Neural progenitor cell (in vitro differentiated cells): ENCODE results near the gene UBE2B. TPM values are rescaled to one million over a fixed set of nuclear protein-coding genes. Genes with fewer than 3 reads are reported as not detected.

Source experiments
- DNase-seq: peaks from one replicate; pipeline ENCODE4 v3.0.0-alpha.2; 2016; ENCODE audit warnings: low spot score
- H2AFZ ChIP-seq: fragments of 200-600 bp; sonication (generic); replicated peaks from 2 replicates; pipeline ENCODE4 v1.6.1; 2016; ENCODE audit warnings: antibody characterized with exemption
- H3F3A ChIP-seq: fragments of 200-600 bp; sonication (generic); 2 replicates; pipeline ENCODE4 v1.6.1; 2016; ENCODE audit warnings: antibody characterized with exemption, low read depth
- H3K27ac ChIP-seq: fragments of 200-600 bp; sonication (generic); 2 replicates; pipeline ENCODE4 v1.5.1; 2016; ENCODE audit warnings: mild to moderate bottlenecking
- H3K27me3 ChIP-seq: fragments of 200-600 bp; sonication (generic); 2 replicates; pipeline ENCODE4 v1.6.1; 2016; ENCODE audit warnings: mild to moderate bottlenecking, moderate library complexity
- H3K36me3 ChIP-seq: fragments of 200-600 bp; sonication (generic); 2 replicates; pipeline ENCODE4 v1.5.1; 2016
- H3K4me1 ChIP-seq: fragments of 200-600 bp; sonication (generic); 2 replicates; pipeline ENCODE4 v1.6.1; 2016; ENCODE audit warnings: mixed run types
- H3K4me2 ChIP-seq: fragments of 200-600 bp; sonication (generic); 2 replicates; pipeline ENCODE4 v1.6.1; 2016
- H3K4me3 ChIP-seq: fragments of 200-600 bp; sonication (generic); 2 replicates; pipeline ENCODE4 v1.5.1; 2016
- H3K79me2 ChIP-seq: fragments of 200-600 bp; sonication (generic); 2 replicates; pipeline ENCODE4 v1.6.1; 2016; ENCODE audit warnings: low read depth
- H3K9ac ChIP-seq: fragments of 200-600 bp; sonication (generic); 2 replicates; pipeline ENCODE4 v1.6.1; 2016
- H3K9me3 ChIP-seq: fragments of 200-600 bp; sonication (generic); 2 replicates; pipeline ENCODE4 v1.5.1; 2016; ENCODE audit warnings: low read depth
- H4K20me1 ChIP-seq: fragments of 200-600 bp; sonication (generic); 2 replicates; pipeline ENCODE4 v1.6.1; 2016; ENCODE audit warnings: low read depth
- H3K27ac Mint-ChIP-seq: 3 replicates; pipeline ENCODE4 v1.8.0; 2021; ENCODE audit warnings: mixed read lengths
- H3K27me3 Mint-ChIP-seq: 2 replicates; pipeline ENCODE4 v1.8.0; 2022; ENCODE audit warnings: low read depth, mild to moderate bottlenecking, inconsistent platforms, moderate library complexity, mixed read lengths; ENCODE audit not compliant: insufficient read depth
- H3K36me3 Mint-ChIP-seq: 3 replicates; pipeline ENCODE4 v1.8.0; 2021; ENCODE audit warnings: mixed read lengths
- H3K4me1 Mint-ChIP-seq: 3 replicates; pipeline ENCODE4 v1.8.0; 2021; ENCODE audit warnings: mixed read lengths
- H3K4me3 Mint-ChIP-seq: 3 replicates; pipeline ENCODE4 v1.8.0; 2021; ENCODE audit warnings: mild to moderate bottlenecking, moderate library complexity, mixed read lengths
- H3K9me3 Mint-ChIP-seq: 3 replicates; pipeline ENCODE4 v1.8.0; 2020; ENCODE audit warnings: mixed read lengths
- CTCF ChIP-seq: fragments of 200-600 bp; sonication (generic); IDR thresholded peaks from 2 replicates; pipeline ENCODE4 v1.5.1; 2017; ENCODE audit warnings: antibody characterized with exemption, mild to moderate bottlenecking
- EZH2 ChIP-seq: fragments of 200-600 bp; sonication (generic); IDR thresholded peaks from 2 replicates; pipeline ENCODE4 v1.6.1; 2017; ENCODE audit warnings: antibody characterized with exemption, mild to moderate bottlenecking, moderate library complexity
- EZH2phosphoT487 ChIP-seq: fragments of 200-600 bp; sonication (generic); IDR thresholded peaks from 2 replicates; pipeline ENCODE4 v1.6.1; 2017; ENCODE audit warnings: antibody characterized with exemption
- total RNA-seq: library from RNA; depleted of rRNA; stranded (reverse); fragments of >200 nt; gene quantifications from 2 replicates; pipeline ENCODE4 v1.2.3, GENCODE V29; 2015; ENCODE audit warnings: low replicate concordance

Gene UBE2B
- total RNA-seq, 1 donor from 2014 or later = 72.4 TPM

DNA sequence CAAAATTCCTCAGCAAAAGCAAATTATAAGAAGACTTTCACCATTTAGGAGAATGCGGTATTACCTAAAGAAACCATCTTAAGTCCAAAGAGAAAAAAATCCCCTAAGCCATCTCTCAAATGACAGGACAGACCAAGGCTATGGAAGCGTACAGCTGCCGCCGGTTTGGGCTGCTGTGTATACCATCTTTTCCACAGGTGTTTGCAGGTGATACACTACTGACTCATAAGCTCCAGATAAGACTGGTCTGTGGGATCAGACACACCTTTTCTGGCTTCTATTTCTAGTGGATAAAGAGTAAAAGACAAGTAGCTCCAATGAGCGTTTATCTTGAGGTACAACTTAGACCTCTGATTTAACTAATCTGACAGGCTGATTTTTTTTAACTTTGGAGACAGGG lies 32.6 kb downstream of the UBE2B start:
- H3K36me3 ChIP-seq = peaks cover 7% of the 10 kb centered on the region
- Mint-ChIP-seq H3K4me1 (no peaks in the 10 kb centered on the region), H3K27me3 (no peaks in the 10 kb centered on the region), H3K36me3 (peaks cover 4% of the 10 kb centered on the region), H3K4me3 (no peak overlapping the region), H3K27ac (no peak overlapping the region), H3K9me3 (no peaks in the 10 kb centered on the region)
- H2AFZ ChIP-seq = no peak overlapping the region
- H3K27me3 ChIP-seq = no peaks in the 10 kb centered on the region
- H4K20me1 ChIP-seq = no peaks in the 10 kb centered on the region
- H3K4me3 ChIP-seq = no peak overlapping the region
- H3K4me2 ChIP-seq = no peak overlapping the region
- H3K79me2 ChIP-seq = peaks cover 19% of the 10 kb centered on the region
- TF ChIP-seq EZH2phosphoT487 = no peak
- TF ChIP-seq EZH2 = no peak
- TF ChIP-seq CTCF = no peak
- H3F3A ChIP-seq = peaks cover 3% of the 10 kb centered on the region
- no peak overlapping the region for H3K9ac ChIP-seq
- no peaks in the 10 kb centered on the region for H3K4me1 ChIP-seq
- no peak overlapping the region for H3K27ac ChIP-seq
- no peak for DNase-seq
- no peaks in the 10 kb centered on the region for H3K9me3 ChIP-seq

DNA sequence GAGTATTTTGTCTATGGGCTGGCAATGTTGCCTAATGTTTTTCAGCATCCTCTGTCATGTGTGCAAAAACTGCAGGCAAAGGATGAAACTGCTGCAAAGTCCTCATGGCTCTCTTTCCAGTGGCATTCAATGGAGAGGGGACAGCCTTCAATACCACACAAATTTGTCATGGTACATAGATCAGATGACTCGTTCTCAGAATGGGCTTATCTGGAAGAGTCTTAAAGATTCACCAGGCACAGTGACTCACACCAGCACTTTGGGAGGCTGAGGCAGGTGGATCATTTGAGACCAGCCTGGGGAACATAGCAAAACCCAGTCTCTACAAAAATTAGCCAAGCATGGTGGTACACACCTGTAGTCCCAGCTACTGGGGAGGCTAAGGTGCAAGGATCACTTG lies 35.0 kb downstream of the UBE2B start:
- no peaks in the 10 kb centered on the region for H4K20me1 ChIP-seq
- H3K79me2 ChIP-seq = peaks cover 44% of the 10 kb centered on the region
- Mint-ChIP-seq H3K27ac (no peak overlapping the region), H3K27me3 (peaks cover 2% of the 10 kb centered on the region), H3K9me3 (no peaks in the 10 kb centered on the region), H3K4me3 (no peak overlapping the region), H3K4me1 (peaks cover 12% of the 10 kb centered on the region), H3K36me3 (peaks cover 4% of the 10 kb centered on the region)
- H2AFZ ChIP-seq = no peak overlapping the region
- H3K27ac ChIP-seq = no peak overlapping the region
- H3K4me1 ChIP-seq = peaks cover 6% of the 10 kb centered on the region
- no peak for TF ChIP-seq EZH2phosphoT487
- no peak for TF ChIP-seq CTCF
- no peak for TF ChIP-seq EZH2
- peaks cover 2% of the 10 kb centered on the region for H3F3A ChIP-seq
- no peaks in the 10 kb centered on the region for H3K9me3 ChIP-seq
- no peak for DNase-seq
- no peak overlapping the region for H3K9ac ChIP-seq
- H3K4me2 ChIP-seq = no peak overlapping the region
- no peaks in the 10 kb centered on the region for H3K27me3 ChIP-seq
- no peak overlapping the region for H3K4me3 ChIP-seq
- peaks cover 7% of the 10 kb centered on the region for H3K36me3 ChIP-seq

- no peak overlapping the region for H3K4me3 Mint-ChIP-seq
- H2AFZ ChIP-seq = no peak overlapping the region
- H3K36me3 ChIP-seq = peaks cover 7% of the 10 kb centered on the region
- no peak overlapping the region for H3K4me2 ChIP-seq
- H3K9ac ChIP-seq = no peak overlapping the region
- H3K36me3 Mint-ChIP-seq = peaks cover 2% of the 10 kb centered on the region
- H3F3A ChIP-seq = peaks cover 14% of the 10 kb centered on the region
- H3K4me1 Mint-ChIP-seq = peaks cover 15% of the 10 kb centered on the region
- peaks cover 46% of the 10 kb centered on the region for H3K79me2 ChIP-seq
- H3K9me3 ChIP-seq = no peaks in the 10 kb centered on the region
- H3K27me3 ChIP-seq = no peaks in the 10 kb centered on the region
- no peak overlapping the region for H3K27ac Mint-ChIP-seq
- DNase-seq = no peak
- no peaks in the 10 kb centered on the region for H4K20me1 ChIP-seq
- peaks cover 5% of the 10 kb centered on the region for H3K27me3 Mint-ChIP-seq
- no peaks in the 10 kb centered on the region for H3K9me3 Mint-ChIP-seq
- TF ChIP-seq CTCF = no peak
- no peak for TF ChIP-seq EZH2
- no peak for TF ChIP-seq EZH2phosphoT487
- no peak overlapping the region for H3K4me3 ChIP-seq
- H3K4me1 ChIP-seq = peaks cover 9% of the 10 kb centered on the region
- no peak overlapping the region for H3K27ac ChIP-seq
Measured at GRCh38 chr5:134409321-134409720, 38.0 kb downstream of the UBE2B start.
